ENCODE data around the gene CFAP299.
"Not testable (repeated sequence)": the region's sequence is repeated elsewhere in the genome, so short reads cannot be mapped to it uniquely, and the experiment has no call there.

CFAP299 gene

DNA sequence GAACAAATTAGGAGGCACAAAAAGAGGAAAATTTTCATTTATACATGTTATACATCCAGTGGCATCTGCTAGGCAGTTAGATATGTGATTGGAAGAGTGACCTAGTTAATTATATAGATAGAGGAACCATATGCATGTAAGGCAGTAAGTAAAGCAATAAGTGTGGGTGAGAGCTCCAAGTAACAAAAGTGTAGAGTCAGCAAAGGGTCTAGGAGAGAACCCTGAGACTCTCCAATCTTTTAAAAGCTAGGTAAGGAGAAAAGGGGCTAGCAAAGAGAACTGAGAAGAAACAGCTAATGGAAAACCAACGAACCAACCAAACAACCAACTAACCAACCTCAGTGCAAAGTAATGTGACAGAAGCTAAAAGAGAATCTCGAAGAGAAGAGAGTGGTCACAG is 3.8 kb upstream of the CFAP299 start:
- no peak for DNase-seq (ENCODE audit: low spot score)

DNA sequence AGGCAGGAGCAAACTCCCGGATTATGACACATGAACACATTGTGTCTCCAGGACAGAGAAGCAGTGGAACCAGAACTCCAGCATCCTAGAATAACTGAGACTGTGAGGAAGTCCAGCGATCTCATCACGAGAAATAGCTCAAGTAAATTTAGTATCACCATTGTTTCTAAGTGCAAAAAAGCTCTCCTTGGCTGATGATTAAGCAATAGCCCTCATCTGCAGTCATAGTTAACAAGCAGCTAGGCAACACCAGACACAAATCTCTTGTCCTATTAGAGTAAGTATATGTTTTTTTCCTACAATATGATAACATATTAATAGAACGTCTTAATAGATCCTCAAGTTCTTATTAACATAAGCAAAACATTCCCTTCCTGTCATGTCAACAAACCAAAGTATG is 2.4 kb upstream of the CFAP299 start:
- DNase-seq (ENCODE audit: low spot score): no peak

DNA sequence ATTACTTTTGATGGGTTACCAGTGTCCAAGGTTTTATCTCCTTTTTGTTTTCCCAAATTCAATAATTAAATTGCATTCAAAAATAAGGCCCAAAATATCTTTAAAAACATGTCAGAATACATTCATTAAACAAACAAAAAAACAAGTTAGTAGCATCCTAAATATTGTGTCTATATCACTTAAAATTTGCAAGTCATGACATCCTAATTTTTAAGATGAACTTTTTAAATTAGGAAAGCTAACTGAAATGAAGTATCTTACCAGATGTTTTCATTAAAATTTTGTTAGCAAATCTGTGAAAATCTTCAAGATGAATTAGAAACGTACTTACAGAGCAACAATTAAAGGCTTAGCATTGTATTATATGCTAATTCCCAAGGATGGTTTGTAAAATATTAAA is 962 bp upstream of the CFAP299 start:
- no peak for DNase-seq (ENCODE audit: low spot score)

DNA sequence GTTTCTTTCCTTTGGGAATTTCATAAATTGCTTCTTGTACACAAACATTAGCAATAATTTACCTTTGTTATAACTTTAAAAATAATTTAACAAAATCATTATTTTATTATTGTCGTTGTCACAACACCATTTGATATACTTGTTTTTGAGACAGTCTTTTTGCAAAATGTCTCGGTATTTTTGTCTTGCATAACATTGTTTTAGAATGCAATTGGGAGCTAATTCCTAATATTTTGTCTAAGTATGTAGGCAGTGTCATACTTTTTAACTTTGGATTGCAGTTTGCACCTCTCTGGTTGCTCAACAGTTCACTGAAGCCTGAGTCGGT is 340 bp upstream of the CFAP299 start:
- no peak for DNase-seq (ENCODE audit: low spot score)

DNA sequence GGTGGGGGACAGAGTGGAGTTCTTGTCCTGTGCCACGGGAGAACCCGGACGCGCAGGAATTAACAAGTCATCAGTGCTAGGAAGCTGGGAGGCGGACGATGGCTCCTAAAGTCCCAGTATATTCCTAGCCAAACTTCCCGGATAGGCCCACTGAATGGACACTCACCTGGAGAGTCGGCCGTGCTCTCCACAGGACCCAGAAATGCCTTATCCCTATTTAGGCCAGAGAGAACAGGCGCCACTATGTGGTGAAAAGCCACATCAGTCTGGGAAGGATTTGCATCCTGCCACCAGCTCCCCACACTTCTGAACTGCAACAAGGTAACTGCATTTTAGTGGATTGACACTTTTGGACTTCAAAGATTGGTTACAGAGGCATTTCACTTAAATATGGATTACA is 1.1 kb downstream of the CFAP299 start:
- no peak for DNase-seq (ENCODE audit: low spot score)

DNA sequence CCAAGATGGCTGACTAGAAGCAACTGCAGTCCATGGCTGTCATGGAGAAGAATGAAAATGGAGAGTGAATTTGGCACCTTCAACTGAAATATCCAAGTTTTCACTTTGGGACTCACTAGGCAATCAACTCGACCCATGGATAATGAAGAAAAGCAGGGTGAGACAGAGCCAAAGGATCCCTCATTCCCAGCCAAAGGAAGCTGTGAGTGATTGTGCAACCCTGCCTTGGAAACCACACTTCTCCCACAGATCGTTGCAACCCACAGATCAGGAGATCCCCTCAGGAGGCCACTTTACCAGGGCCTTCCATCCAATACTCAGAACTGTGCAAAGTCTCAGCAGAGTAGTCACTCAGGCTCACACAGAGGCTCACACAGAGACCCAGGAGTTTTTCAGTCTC is 4.5 kb downstream of the CFAP299 start:
- no peak for DNase-seq (ENCODE audit: low spot score)

DNA sequence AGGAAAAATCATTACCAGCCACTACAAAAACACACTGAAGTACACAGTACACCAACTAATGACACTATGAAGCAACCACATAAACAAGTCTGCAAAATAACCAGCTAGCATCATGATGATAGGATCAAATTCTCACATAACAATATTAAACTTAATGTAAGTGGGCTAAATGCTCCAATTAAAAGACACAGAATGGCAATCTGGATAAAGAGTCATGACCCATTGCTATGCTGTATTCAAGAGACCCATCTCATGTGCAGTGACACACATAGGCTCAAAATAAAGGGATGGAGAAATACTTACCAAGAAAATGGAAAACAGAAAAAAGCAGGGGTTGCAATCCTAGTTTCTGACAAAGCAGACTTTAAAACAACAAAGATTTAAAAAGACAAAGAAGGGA is 7.2 kb downstream of the CFAP299 start:
- DNase-seq (ENCODE audit: low spot score): not testable (repeated sequence)

DNA sequence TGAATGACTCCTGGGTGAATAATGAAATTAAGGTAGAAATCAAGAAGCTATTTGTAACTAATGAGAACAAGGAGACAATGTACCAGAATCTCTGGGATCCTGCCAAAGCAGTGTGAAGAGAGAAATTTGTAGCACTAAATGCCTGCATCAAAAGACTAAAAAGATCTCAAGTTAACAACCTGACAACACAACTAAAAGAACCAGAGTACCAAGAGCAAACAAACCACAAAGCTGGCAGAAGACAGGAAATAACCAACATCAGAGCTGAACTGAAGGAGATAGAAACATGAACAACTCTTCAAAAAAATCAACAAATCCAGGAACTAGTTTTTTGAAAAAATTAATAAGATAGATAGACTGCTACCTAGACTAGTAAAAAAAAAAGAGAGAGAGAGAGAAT is 8.4 kb downstream of the CFAP299 start:
- no peak for DNase-seq (ENCODE audit: low spot score)

DNA sequence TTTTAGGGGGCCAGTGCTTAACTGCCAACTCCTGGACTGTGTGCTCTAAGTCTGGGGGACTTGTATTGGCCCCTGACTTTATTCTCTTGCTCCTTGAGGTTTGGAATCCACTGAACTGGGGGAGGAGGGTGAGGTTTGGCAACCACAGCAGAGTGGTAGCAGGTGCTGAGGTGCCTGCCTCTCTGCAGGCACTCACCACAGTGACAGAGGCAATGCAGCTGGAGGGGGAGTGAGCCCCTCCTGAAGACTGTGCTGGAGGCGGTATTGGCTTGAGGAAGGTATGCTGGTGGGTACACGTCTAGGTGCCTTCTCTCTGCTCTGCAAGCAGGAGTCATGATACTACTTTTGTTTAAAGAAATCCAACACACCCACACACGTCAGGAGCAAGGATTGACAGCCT is 24.6 kb downstream of the CFAP299 start:
- DNase-seq (ENCODE audit: low spot score): no peak

DNA sequence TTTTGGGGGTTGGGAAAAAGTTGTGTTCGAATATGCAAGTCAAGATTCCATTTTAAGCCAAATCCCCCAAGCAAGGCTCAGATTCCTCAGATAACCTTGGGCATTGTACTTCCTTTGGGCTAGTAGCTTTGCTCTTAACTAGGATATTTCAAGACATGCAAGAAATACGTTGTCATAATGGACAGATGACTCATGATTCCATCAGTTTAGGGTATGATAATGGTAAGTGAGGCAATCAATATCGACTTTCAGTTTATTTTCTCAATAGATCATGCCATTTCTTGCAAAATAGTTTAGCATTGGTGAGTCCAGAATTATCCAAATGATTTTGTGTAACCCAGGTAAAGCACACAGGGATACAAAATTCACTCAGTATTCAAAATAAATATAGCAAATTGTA is 25.4 kb downstream of the CFAP299 start:
- no peak for DNase-seq (ENCODE audit: low spot score)

DNA sequence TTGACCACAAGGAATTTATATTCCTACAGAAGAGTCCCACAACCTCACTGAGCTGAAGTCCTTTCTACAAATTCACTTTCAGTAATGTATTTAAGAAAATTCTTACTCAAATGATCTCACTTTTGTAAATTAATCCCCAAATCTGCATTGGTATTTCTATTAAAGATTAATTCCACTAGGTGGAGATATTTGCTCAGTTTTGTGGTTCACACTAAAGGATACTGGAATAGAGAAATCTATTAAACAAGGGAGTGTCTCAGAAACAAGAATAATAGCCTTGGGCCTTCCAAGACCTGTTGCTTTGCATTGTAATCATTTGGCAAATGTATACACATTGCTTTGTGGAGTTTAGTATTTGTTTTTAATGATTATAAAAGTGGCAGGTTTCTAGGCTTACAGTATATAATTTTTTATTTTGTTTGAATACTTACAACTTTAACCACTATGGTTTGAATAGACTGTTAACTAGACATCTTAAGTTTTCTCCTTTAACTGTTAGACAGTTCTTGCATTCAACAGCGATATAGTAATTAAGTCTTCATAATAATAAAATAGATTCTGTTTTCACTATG is 25.9 kb downstream of the CFAP299 start:
- DNase-seq (ENCODE audit: low spot score): peak; percentile 3

DNA sequence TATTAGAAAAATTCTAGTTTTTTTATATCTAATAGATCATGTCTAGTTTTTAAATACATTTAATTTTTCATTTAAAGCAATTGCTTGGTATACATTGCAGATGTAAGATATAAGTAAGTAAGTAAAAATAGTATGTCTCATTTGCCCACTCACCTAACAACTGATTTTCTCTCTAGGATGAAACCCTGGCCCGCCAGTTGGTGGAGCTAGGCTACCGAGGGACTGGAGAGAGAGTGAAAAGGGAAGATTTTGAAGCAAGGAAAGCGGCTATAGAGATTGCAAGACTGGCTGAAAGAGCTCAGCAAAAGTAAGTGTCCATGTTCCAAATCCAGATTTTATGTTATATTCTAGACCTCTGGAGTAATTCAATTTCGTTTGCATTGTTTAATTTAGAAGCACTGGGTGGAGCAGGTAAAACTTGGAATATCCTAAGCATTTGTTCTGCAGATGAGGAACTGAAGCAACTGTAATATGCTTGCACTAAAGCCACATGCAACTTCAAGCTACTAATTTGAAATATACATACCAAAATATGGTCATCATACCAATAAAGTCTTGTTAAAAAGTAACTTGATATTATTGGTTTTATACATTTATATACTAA is 27.1 kb downstream of the CFAP299 start:
- no peak for DNase-seq (ENCODE audit: low spot score)

DNA sequence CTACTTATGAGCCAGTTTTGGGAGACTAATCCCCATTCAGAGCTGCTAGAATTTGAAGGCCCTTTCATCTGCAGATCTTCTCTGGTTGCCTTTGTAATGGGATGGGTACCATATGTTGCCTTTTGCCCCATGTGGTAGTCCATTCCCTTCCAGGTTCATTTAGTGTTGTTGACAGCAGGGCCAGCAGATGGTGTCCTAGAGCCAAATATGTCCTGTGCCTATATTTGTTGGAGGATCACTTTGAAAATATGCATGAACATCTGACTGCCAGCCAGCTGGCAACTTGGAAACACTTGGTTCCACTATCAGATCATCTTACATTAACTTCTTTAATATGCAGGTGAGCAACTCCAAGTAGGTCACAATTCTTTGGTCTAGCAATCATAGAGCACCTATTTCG is 30.4 kb downstream of the CFAP299 start:
- DNase-seq (ENCODE audit: low spot score): no peak

DNA sequence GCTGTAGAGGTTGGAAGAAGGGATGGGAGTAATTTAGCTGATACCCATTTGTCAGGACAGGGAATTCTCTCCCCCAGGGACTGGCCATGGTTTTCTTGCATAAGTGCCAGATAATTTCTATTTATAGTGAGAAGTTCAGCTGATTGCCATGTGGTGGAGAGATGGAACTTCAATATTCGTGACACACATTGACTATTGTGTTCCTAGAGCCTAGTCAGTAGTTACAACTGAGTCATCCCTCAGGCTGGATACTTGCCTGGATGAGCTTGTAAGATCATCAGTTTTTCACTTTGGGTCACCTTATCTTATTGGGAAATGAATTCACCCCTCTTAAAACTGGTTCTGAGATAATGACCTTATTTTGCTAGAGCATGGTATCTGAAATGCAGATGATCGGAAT is 32.2 kb downstream of the CFAP299 start:
- DNase-seq (ENCODE audit: low spot score): no peak

DNA sequence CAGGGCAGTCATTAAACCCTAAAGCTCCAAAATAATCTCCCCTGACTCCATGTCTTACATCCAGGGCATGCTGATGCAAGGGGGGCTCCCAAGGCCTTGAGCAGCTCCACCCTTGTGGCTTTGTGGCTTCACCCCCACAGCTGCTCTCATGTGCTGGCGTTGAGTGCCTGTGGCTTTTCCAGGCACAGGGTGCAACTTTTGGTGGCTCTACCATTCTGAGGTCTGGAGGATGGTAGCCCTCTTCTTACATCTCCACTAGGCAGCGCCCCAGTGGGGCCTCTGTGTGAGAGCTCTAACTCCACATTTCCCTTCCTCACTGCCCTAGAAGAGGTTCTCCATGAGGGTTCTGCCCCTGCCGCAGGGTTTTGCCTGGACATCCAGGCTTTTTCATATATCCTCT is 35.1 kb downstream of the CFAP299 start:
- no peak for DNase-seq (ENCODE audit: low spot score)

DNA sequence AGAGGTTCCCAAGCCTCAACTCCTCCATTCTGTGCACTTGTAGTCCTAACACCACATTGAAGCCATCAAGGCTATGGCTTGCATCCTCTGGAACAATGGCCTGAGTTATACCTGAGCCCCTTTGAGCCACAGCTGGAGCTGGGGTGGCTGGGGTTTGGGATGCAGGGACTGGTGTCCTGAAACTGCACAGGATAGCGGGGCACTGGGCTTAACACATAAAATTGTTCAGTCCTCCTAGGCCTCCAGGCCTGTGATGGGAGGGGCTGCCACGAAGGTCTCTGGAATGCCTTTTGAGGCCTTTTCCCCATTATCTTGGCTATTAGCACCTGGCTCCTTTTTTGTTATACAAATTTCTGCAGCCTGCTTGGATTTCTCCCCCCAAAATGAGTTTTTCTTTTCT is 35.5 kb downstream of the CFAP299 start:
- DNase-seq (ENCODE audit: low spot score): no peak

DNA sequence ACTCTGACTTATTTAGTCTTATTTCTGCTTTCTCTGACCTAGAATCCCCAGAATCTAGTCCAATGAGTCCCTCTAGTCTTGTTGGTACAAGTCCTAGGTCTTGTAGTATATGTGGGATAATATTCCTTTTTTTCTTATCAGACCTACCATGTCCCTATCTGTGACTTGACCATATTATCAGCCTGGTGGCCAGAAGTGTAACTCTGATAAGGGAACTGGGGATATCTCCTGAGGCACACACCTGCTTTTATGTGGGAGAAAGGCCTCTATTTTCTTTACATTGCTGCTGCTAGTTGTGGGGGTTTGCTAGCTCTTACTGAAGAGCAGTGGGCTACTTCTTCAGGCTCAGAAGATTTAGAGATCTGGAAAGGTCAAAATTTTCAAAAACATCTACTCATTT is 38.6 kb downstream of the CFAP299 start:
- DNase-seq (ENCODE audit: low spot score): no peak

DNA sequence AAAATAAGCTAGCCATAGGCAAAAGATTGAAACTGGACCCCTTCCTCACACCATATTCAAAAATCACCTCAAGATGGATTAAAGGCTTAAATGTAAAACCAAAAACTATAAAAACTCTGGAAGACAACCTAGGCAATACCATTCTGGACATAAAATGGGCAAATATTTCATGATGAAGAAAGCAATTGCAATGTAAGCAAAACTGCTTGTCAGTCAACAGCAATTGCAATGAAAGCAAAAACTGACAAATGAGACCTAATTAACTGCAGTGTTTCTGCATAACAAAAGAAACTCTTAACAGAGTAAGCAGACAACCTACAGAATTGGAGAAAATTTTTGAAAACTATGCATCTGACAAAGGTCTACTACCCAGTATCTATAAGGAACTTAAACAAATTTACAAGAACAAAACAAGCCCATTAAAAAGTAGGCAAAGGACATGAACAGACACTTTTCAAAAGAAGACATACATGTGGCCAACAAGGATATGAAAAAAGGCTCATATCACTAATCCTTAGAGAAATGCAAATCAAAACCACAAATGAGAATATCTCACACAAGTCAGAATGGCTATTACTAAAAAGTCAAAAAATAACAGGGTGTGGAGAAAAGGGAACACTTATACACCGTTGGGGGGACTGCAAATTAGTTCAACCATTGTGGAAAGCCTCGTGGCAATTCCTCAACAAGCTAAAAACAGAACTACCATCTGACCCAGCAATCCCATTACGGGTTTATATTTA is 46.7 kb downstream of the CFAP299 start:
- DNase-seq (ENCODE audit: low spot score): no peak

DNA sequence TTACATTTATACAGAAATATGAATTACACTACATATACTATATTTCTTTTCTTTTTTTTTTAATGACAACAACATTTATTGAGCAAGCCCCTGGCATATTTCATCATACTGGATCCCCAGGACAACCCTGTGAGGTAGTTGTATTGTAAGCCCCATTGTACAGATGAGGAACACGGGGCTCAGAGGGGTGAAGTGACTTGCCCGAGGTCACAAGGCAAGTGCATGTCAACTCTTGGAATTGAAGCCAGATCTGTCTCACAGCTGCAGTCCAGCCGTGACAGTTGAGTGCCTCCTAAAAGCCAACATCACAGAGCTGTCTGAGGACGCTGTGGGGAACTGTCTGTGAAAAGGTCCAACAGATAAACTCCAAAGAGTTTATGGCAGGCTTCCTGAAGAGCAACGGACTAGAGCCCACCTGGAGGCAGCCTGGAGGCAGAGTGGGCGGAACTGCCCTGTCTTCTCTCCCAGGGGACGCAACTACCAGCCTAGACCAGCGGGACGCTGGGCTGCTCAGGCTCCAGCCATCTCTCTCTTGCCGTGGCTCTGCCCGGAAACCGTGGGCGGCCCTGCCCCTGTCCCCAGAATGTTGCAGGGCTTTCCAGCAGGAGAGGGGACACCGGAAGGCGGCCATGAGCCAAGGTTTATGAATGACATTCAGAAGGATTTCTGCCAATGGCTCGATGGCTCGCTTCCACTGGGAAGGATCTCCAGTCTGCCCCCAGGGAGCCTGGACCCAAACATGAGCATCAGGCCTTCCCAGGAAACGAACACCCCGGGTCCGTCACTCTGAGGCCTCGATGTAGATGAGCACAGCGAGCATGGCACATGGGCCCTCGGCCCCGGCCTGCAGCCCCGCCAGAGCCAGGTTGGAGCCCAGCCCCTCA is 50.1 kb downstream of the CFAP299 start:
- no peak for DNase-seq (ENCODE audit: low spot score)

DNA sequence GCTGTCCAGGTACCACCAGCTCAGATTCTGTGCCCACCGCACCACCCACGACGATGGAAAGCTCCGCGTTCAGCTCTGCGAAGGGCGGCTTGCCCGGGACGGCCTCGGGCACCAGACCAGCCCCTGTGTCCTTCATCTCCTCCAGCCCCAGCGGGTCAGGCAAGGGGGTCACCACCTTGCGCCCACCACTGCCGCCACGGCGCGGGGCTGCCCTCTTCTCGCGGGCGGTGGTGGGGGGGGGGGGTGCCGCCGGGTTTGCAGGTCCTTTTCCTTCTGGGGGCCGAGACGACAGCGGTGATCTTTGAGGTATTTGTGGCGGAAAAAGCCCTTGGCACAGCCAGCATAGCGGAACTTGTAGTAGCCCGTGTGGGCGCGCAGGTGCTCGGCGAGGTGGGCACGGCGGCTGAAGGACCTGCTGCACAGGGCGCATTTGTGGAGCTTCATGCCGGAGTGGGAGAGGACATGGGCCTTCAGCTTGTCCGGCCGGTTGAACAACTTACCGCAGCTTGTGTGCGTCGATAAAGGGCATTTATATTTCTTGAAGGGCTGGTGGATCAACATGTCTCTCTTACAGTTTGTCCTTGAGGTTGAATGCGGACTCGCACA is 50.9 kb downstream of the CFAP299 start:
- no peak for DNase-seq (ENCODE audit: low spot score)

DNA sequence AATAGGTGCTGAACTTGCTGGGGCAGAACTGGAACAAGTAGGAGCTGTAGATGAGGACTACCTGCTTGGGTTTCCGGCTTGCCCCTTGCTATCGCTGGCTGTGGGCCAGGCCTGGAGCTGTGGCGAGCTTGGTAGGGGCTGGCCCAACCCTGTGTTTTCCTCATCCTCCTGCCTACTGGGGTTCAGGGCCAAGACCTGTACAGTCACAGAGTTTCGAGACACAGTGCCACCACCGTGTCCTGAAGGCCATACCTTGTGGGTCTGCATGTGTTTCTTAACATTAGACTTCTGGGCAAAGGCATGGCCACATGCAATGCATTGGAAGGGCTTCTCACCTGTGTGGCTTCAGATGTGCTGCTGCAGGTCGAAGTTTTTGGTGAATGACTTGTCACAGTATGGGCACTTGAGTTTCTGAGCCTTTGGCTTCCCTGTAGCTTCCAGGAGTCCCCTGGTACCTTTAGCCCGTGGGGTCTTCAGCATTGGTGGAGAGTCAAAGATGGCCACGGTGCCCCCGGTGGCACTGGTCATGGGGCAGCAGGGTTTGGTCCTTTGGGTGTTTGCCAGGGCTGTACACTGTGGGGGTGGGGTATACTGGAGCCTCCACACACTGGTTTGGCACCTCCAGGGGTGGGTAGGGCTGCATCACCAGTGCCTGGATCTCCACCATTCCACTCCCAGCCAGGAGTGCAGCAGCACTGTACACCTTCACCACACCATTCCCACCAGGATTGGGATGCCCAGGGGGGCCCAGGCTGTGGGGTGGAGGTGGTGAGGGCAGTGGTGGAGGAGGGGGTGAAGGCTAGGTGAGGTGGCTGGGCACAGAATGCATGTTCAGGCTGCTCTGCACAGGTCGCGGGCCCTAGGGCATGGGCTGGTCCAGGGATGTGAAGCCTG is 52.1 kb downstream of the CFAP299 start:
- no peak for DNase-seq (ENCODE audit: low spot score)

DNA sequence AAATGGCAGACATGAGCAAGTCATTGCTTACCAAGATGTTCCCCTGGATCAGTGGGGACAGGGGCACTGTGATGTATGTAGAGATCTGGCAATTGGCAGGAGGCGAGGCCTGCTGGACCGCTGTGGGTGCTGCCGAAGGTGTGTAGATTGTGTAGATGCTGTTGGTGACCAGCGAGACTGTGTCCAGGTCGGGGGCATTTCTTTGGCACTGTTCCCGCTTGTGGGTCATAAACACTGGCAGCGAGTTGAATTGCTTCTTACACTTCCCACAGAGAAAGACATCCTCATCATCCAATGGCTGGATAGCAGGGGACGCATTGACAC is 52.7 kb downstream of the CFAP299 start:
- no peak for DNase-seq (ENCODE audit: low spot score)

Data from hematopoietic multipotent progenitor cell treated with erythropoietin and hydrocortisone succinate and interleukin-3 and kit ligand, for 15 days (in vitro differentiated cells).